ENCODE data around the gene CRK. TPM values are rescaled to one million over a fixed set of nuclear protein-coding genes. Genes with fewer than 3 reads are reported as not detected.

Gene CRK
- polyA plus RNA-seq (2011; rRNA removed) (53.8 and 86.5 TPM in 2 replicates), polyA minus RNA-seq (2011; rRNA and poly(A)+ RNA removed) (40.6 and 45.4 TPM in 2 replicates)

GRCh38 chr17:1455797-1456599 is at the start of gene CRK:
TSS of gene CRK (minus strand) at chr17:1456232. CDS start at chr17:1456117, 115 bp downstream.
- H3K27me3 ChIP-seq (ENCODE audit: control insufficient read depth, insufficient read depth, low read length): no peaks in the 10 kb centered on the region
- H3K36me3 ChIP-seq (ENCODE audit: control insufficient read depth, insufficient read depth, low read length): peaks cover 1% of the 10 kb centered on the region; the same call in 1 of the 2 replicates
- ChIA-PET POLR2A (no interaction called here), CTCF (interaction anchor here (1.1 to 1.4 kb wide), 3 partner anchors 15 to 91 kb away, joined by 3 to 5 read pairs (median 4); no protein-coding TSS in a partner anchor)
- TF ChIP-seq CTCF (IDR thresholded peaks at IDR 0.05; ENCODE audit: insufficient read depth, low read depth, low read length): no peak
- H3K4me3 ChIP-seq (ENCODE audit: low read depth, low read length): peak within 1 kb of the TSS; percentile 81
- peak; percentile 65 for DNase-seq (ENCODE audit: low read depth)

GRCh38 chr17:1505586-1505985 is 49.6 kb upstream of the CRK start:
- ChIA-PET POLR2A (no interaction called here), CTCF (interaction anchor here (1.1 kb wide), 1 partner anchor 10 kb away, joined by 3 read pairs; no protein-coding TSS in a partner anchor)
- no peak for TF ChIP-seq CTCF (IDR thresholded peaks at IDR 0.05; ENCODE audit: insufficient read depth, low read depth, low read length)
- no peak for DNase-seq (ENCODE audit: low read depth)
- Histone ChIP-seq H3K36me3 (ENCODE audit: control insufficient read depth, insufficient read depth, low read length) (peaks cover 16% of the 10 kb centered on the region), H3K27me3 (ENCODE audit: control insufficient read depth, insufficient read depth, low read length) (no peaks in the 10 kb centered on the region), H3K4me3 (ENCODE audit: low read depth, low read length) (no peak overlapping the region)

- CTCF ChIA-PET: interaction anchor here (1.5 kb wide), 1 partner anchor 10 kb away, joined by 4 read pairs; no protein-coding TSS in a partner anchor
- POLR2A ChIA-PET: no interaction called here
- peaks cover 14% of the 10 kb centered on the region for H3K36me3 ChIP-seq (ENCODE audit: control insufficient read depth, insufficient read depth, low read length)
- no peak for DNase-seq (ENCODE audit: low read depth)
- no peak overlapping the region for H3K4me3 ChIP-seq (ENCODE audit: low read depth, low read length)
- no peaks in the 10 kb centered on the region for H3K27me3 ChIP-seq (ENCODE audit: control insufficient read depth, insufficient read depth, low read length)
- TF ChIP-seq CTCF (IDR thresholded peaks at IDR 0.05; ENCODE audit: insufficient read depth, low read depth, low read length): no peak
Observed at GRCh38 chr17:1504866-1505265, 48.8 kb upstream of the CRK start.

- POLR2A ChIA-PET: no interaction called here
- CTCF ChIA-PET: interaction anchor here (1.5 kb wide), 1 partner anchor 11 kb away, joined by 4 read pairs; no protein-coding TSS in a partner anchor
Observed at GRCh38 chr17:1503699-1504098, 47.7 kb upstream of the CRK start.

More at GRCh38 chr17:1503699-1504098, 47.7 kb upstream of the CRK start:
- no peak for DNase-seq (ENCODE audit: low read depth)
- H3K36me3 ChIP-seq (ENCODE audit: control insufficient read depth, insufficient read depth, low read length): peaks cover 14% of the 10 kb centered on the region
- TF ChIP-seq CTCF (IDR thresholded peaks at IDR 0.05; ENCODE audit: insufficient read depth, low read depth, low read length): no peak
- no peak overlapping the region for H3K4me3 ChIP-seq (ENCODE audit: low read depth, low read length)
- no peaks in the 10 kb centered on the region for H3K27me3 ChIP-seq (ENCODE audit: control insufficient read depth, insufficient read depth, low read length)

All from BJ (cell line).